SK-N-SH (cell line): ENCODE measurements around the gene FMO3. TPM values are rescaled to one million over a fixed set of nuclear protein-coding genes. Genes with fewer than 3 reads are reported as not detected.

Source experiments
- CTCF ChIA-PET: fragments of 300-600, 350-600 bp; formaldehyde crosslinking; extraction: SDS; loops from one replicate; lab custom pipeline; 2021; lab: Yijun Ruan, JAX
- POLR2A ChIA-PET: fragments of 350-600 bp; sonication (Branson Sonifier 250); formaldehyde crosslinking; extraction: SDS; loops from one replicate; lab custom pipeline; 2020; ENCODE audit warnings: antibody characterized with exemption, inconsistent platforms; lab: Yijun Ruan, JAX
- DNase-seq: peaks from one replicate; pipeline ENCODE4 v3.0.0; 2012
- H2AFZ ChIP-seq: fragments of 200-600 bp; sonication (generic); 2 replicates; pipeline ENCODE4 v1.8.1; 2016; ENCODE audit warnings: antibody characterized with exemption, mild to moderate bottlenecking, low read depth
- H3F3A ChIP-seq: fragments of 200-600 bp; sonication (generic); replicated peaks from 2 replicates; pipeline ENCODE3; 2016; ENCODE audit warnings: antibody characterized with exemption, mild to moderate bottlenecking; ENCODE audit not compliant: insufficient read depth
- H3K27ac ChIP-seq, 2 experiments: fragments of 200-500 bp in 1 of 2; fragments of 200-600 bp in 1 of 2; sonication (Bioruptor generic) in 1 of 2; sonication (generic), shearing (Covaris generic) in 1 of 2; 2 replicates each; pipeline versions ENCODE4 v1.5.1 to v1.6.1; 2014 to 2016; ENCODE audit warnings: low read depth in 2 of 2, inconsistent platforms in 1 of 2, low read length in 1 of 2, mild to moderate bottlenecking in 1 of 2, mixed read lengths in 1 of 2
- H3K27me3 ChIP-seq: fragments of 200-600 bp; sonication (generic), shearing (Covaris generic); 2 replicates; pipeline ENCODE4 v1.6.1; 2016; ENCODE audit warnings: mixed run types; ENCODE audit not compliant: insufficient read depth
- H3K36me3 ChIP-seq, 2 experiments: fragments of 200-500 bp in 1 of 2; fragments of 200-600 bp in 1 of 2; sonication (Bioruptor generic) in 1 of 2; sonication (generic) in 1 of 2; replicated peaks in 1 of 2; 2 replicates each; pipeline versions ENCODE3 to v1.5.1; 2014 to 2016; ENCODE audit warnings: low read length in 1 of 2, mild to moderate bottlenecking in 1 of 2; ENCODE audit not compliant: insufficient read depth in 2 of 2, control insufficient read depth in 1 of 2
- H3K4me1 ChIP-seq, 2 experiments: fragments of 200-500 bp in 1 of 2; fragments of 200-600 bp in 1 of 2; sonication (Bioruptor generic) in 1 of 2; sonication (generic), shearing (Covaris generic) in 1 of 2; 2 replicates each; pipeline versions ENCODE4 v1.5.1 to v1.6.1; 2014 to 2016; ENCODE audit warnings: low read depth in 1 of 2, low read length in 1 of 2, mixed run types in 1 of 2; ENCODE audit not compliant: insufficient read depth in 2 of 2, control insufficient read depth in 1 of 2
- H3K4me2 ChIP-seq: fragments of 200-600 bp; sonication (generic), shearing (Covaris generic); 2 replicates; pipeline ENCODE4 v1.6.1; 2017; ENCODE audit warnings: mixed run types
- H3K4me3 ChIP-seq, 2 experiments: fragments of 200-500 bp in 1 of 2; fragments of 200-600 bp in 1 of 2; sonication (Bioruptor generic) in 1 of 2; sonication (generic), shearing (Covaris generic) in 1 of 2; 2 replicates each; pipeline versions ENCODE4 v1.5.1 to v1.8.1; 2014 to 2016; ENCODE audit warnings: low read depth in 2 of 2, inconsistent platforms in 1 of 2, low read length in 1 of 2, mild to moderate bottlenecking in 1 of 2, mixed read lengths in 1 of 2, moderate library complexity in 1 of 2
- H3K79me2 ChIP-seq: fragments of 200-600 bp; sonication (generic); 2 replicates; pipeline ENCODE4 v1.8.1; 2017; ENCODE audit warnings: mild to moderate bottlenecking; ENCODE audit not compliant: insufficient read depth
- H3K9ac ChIP-seq: fragments of 200-600 bp; sonication (generic); 2 replicates; pipeline ENCODE4 v1.6.1; 2017; ENCODE audit warnings: mixed run types
- H3K9me2 ChIP-seq: fragments of 200-600 bp; sonication (generic); 2 replicates; pipeline ENCODE4 v1.6.1; 2017; ENCODE audit warnings: mixed run types
- H3K9me3 ChIP-seq: fragments of 200-600 bp; sonication (generic); 2 replicates; pipeline ENCODE4 v1.6.1; 2017; ENCODE audit warnings: mixed run types, mild to moderate bottlenecking, moderate library complexity
- H4K20me1 ChIP-seq: fragments of 200-600 bp; sonication (generic); 2 replicates; pipeline ENCODE4 v1.6.1; 2017; ENCODE audit warnings: mild to moderate bottlenecking, mixed run types; ENCODE audit not compliant: insufficient read depth
- CHD2 ChIP-seq: fragments of 150-350 bp; IDR thresholded peaks from 2 replicates; pipeline ENCODE4 v1.6.1; 2018; ENCODE audit warnings: low read length; ENCODE audit not compliant: partially characterized antibody
- ELF1 ChIP-seq: IDR thresholded peaks from 2 replicates; pipeline ENCODE4 v1.4.0; 2012
- FOSL2 ChIP-seq: IDR thresholded peaks from 2 replicates; pipeline ENCODE4 v1.4.0; 2012; ENCODE audit warnings: low read depth, mild to moderate bottlenecking, moderate library complexity, borderline replicate concordance
- FOXM1 ChIP-seq: IDR thresholded peaks from 2 replicates; pipeline ENCODE4 v1.4.0; 2012; ENCODE audit warnings: low read depth, mild to moderate bottlenecking
- MEF2A ChIP-seq: IDR thresholded peaks from 2 replicates; pipeline ENCODE4 v1.4.0; 2012; ENCODE audit warnings: low read depth, borderline replicate concordance
- NFIC ChIP-seq: IDR thresholded peaks from 2 replicates; pipeline ENCODE4 v1.4.0; 2012; ENCODE audit warnings: borderline replicate concordance
- NRF1 ChIP-seq: IDR thresholded peaks from 2 replicates; pipeline ENCODE4 v1.6.1; 2012; ENCODE audit warnings: low read depth, mild to moderate bottlenecking, low read length
- PBX3 ChIP-seq: IDR thresholded peaks from 2 replicates; pipeline ENCODE4; 2012
- RFX5 ChIP-seq: IDR thresholded peaks from 2 replicates; pipeline ENCODE4 v1.6.1; 2012; ENCODE audit warnings: mild to moderate bottlenecking, improper control_type of control experiment, low read length
- SIN3A ChIP-seq: IDR thresholded peaks from 2 replicates; pipeline ENCODE4 v1.6.1; 2012; ENCODE audit warnings: low read depth, mild to moderate bottlenecking, low read length, moderate library complexity, borderline replicate concordance
- SMC3 ChIP-seq: IDR thresholded peaks from 2 replicates; pipeline ENCODE4 v1.6.1; 2012; ENCODE audit warnings: low read depth, low read length, improper control_type of control experiment
- TCF12 ChIP-seq: IDR thresholded peaks from 2 replicates; pipeline ENCODE4 v1.4.0; 2012
- TEAD4 ChIP-seq: IDR thresholded peaks from 2 replicates; pipeline ENCODE4 v1.4.0; 2012; ENCODE audit warnings: mild to moderate bottlenecking, borderline replicate concordance; ENCODE audit not compliant: insufficient read depth
- WGBS: methylation state at CpG from one replicate; pipeline ENCODE4 v1.1.6; 2017; ENCODE audit warnings: low lambda C conversion rate; 5-methylcytosine and 5-hydroxymethylcytosine counted together
- polyA plus RNA-seq, 3 experiments: library from polyadenylated mRNA; depleted of rRNA; stranded (reverse); fragments of >200 nt; gene quantifications; 2 replicates each; pipeline ENCODE4 v1.2.3, GENCODE V29; 2012
- TF ChIP-seq, protein P1 (sequence below): IDR thresholded peaks from 2 replicates; pipeline ENCODE4 v1.4.0; 2012; ENCODE audit warnings: low read depth
- TF ChIP-seq, protein P2 (sequence below): fragments of 200-600 bp; sonication (generic); IDR thresholded peaks from 2 replicates; pipeline ENCODE4 v1.6.1; 2017; ENCODE audit warnings: antibody characterized with exemption, mild to moderate bottlenecking, moderate library complexity
- TF ChIP-seq, protein P3 (sequence below): IDR thresholded peaks from 2 replicates; pipeline ENCODE4 v1.4.0; 2012; ENCODE audit warnings: low read depth, borderline replicate concordance

The FMO3 gene
- polyA plus RNA-seq, 1 of the 3 experiments (the other 2 are of a cell fraction), result 0.85 TPM

DNA sequence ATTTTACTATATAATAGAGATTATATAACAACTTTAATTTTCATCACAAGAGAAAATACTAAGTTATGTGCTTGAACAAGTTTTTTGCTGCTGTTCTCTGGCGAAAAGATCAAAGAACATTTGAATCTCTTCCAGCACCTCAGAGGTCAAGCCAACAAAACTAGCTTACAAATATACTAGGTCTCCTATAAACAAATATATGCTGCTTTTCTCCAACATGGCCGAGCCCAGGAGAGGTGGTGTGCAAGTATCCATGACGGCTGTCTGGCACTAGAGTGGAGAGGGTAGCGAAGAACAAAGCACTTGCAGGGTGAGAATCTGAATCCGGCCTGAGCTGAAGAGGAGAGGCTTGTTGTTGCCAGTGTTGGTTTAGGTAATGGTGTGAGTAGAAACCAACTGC lies 7.5 kb upstream of the FMO3 start:
- Histone ChIP-seq H3K9ac (no peak overlapping the region), H4K20me1 (no peaks in the 10 kb centered on the region), H2AFZ (no peak overlapping the region), H3K36me3 (no peaks in the 10 kb centered on the region), H3K79me2 (no peaks in the 10 kb centered on the region), H3K27ac (no peak overlapping the region), H3K4me3 (no peak overlapping the region), H3F3A (no peaks in the 10 kb centered on the region), H3K9me3 (no peaks in the 10 kb centered on the region), H3K4me1 (no peaks in the 10 kb centered on the region), H3K4me2 (no peak overlapping the region), H3K9me2 (no peaks in the 10 kb centered on the region), H3K27me3 (no peaks in the 10 kb centered on the region)
- DNase-seq, result no peak
- WGBS, result 11% methylated on average over 5 of the region's 5 CpGs
- TF ChIP-seq FOSL2, result no peak
- TF ChIP-seq MEF2A, result no peak
- TF ChIP-seq, protein P1, sequence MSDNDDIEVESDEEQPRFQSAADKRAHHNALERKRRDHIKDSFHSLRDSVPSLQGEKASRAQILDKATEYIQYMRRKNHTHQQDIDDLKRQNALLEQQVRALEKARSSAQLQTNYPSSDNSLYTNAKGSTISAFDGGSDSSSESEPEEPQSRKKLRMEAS, result no peak
- no peak for TF ChIP-seq TCF12
- TF ChIP-seq RFX5, result no peak
- no peak for TF ChIP-seq ELF1
- ChIA-PET CTCF (no interaction called here), POLR2A (no interaction called here)

GRCh38 chr1:171084091-171084490 lies 6.6 kb upstream of the FMO3 start:
- POLR2A ChIA-PET, result no interaction called here
- no peaks in the 10 kb centered on the region for H3K4me1 ChIP-seq
- no peak for DNase-seq
- no peak overlapping the region for H2AFZ ChIP-seq
- no peak overlapping the region for H3K4me3 ChIP-seq
- H3K9me3 ChIP-seq, result no peaks in the 10 kb centered on the region
- no peaks in the 10 kb centered on the region for H4K20me1 ChIP-seq
- TF ChIP-seq SIN3A (no peak), FOXM1 (no peak), NFIC (no peak), RFX5 (no peak), ELF1 (no peak), NRF1 (no peak), CHD2 (no peak), SMC3 (no peak), TEAD4 (no peak), PBX3 (no peak), FOSL2 (no peak)
- TF ChIP-seq, protein P2, sequence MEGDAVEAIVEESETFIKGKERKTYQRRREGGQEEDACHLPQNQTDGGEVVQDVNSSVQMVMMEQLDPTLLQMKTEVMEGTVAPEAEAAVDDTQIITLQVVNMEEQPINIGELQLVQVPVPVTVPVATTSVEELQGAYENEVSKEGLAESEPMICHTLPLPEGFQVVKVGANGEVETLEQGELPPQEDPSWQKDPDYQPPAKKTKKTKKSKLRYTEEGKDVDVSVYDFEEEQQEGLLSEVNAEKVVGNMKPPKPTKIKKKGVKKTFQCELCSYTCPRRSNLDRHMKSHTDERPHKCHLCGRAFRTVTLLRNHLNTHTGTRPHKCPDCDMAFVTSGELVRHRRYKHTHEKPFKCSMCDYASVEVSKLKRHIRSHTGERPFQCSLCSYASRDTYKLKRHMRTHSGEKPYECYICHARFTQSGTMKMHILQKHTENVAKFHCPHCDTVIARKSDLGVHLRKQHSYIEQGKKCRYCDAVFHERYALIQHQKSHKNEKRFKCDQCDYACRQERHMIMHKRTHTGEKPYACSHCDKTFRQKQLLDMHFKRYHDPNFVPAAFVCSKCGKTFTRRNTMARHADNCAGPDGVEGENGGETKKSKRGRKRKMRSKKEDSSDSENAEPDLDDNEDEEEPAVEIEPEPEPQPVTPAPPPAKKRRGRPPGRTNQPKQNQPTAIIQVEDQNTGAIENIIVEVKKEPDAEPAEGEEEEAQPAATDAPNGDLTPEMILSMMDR, result no peak
- TF ChIP-seq, protein P3, sequence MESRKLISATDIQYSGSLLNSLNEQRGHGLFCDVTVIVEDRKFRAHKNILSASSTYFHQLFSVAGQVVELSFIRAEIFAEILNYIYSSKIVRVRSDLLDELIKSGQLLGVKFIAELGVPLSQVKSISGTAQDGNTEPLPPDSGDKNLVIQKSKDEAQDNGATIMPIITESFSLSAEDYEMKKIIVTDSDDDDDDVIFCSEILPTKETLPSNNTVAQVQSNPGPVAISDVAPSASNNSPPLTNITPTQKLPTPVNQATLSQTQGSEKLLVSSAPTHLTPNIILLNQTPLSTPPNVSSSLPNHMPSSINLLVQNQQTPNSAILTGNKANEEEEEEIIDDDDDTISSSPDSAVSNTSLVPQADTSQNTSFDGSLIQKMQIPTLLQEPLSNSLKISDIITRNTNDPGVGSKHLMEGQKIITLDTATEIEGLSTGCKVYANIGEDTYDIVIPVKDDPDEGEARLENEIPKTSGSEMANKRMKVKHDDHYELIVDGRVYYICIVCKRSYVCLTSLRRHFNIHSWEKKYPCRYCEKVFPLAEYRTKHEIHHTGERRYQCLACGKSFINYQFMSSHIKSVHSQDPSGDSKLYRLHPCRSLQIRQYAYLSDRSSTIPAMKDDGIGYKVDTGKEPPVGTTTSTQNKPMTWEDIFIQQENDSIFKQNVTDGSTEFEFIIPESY, result no peak
- TF ChIP-seq, all 33 proteins: peak for 0
- H3K79me2 ChIP-seq, result no peaks in the 10 kb centered on the region
- peaks cover 6% of the 10 kb centered on the region; the same call in 1 of the 2 replicates for H3K27me3 ChIP-seq
- H3F3A ChIP-seq, result no peaks in the 10 kb centered on the region
- no peak overlapping the region for H3K4me2 ChIP-seq
- H3K9me2 ChIP-seq, result no peaks in the 10 kb centered on the region
- no peak overlapping the region for H3K9ac ChIP-seq
- no peak overlapping the region for H3K27ac ChIP-seq
- no peaks in the 10 kb centered on the region for H3K36me3 ChIP-seq
- CTCF ChIA-PET, result interaction anchor here (1.0 kb wide), 1 partner anchor 230 kb away, joined by 3 read pairs; the partner anchor contains the start of gene FMO4
